ENCODE measurements around the gene MYNN. TPM values are rescaled to one million over a fixed set of nuclear protein-coding genes. Genes with fewer than 3 reads are reported as not detected.

Gene MYNN
- total and polyA plus RNA-seq, 2 of the 13 experiments (the other 11 are each of a cell fraction or from before 2014, with no cell fraction given) = 10.4 to 17.6 TPM

- TF ChIP-seq RBAK (CRISPR knock-in tag; IDR thresholded peaks at IDR 0.05) (no peak), ZNF329 (CRISPR knock-in tag; IDR thresholded peaks at IDR 0.05; ENCODE audit: low read depth) (no peak), PHF5A (CRISPR knock-in tag; IDR thresholded peaks at IDR 0.05; ENCODE audit: low read depth, unreplicated experiment) (peak; percentile 88), FOXK1 (CRISPR knock-in tag; IDR thresholded peaks at IDR 0.05; ENCODE audit: borderline replicate concordance, low read depth) (peak; percentile 55; the same call in 1 of the 2 replicates), MAZ (IDR thresholded peaks at IDR 0.05; ENCODE audit: borderline replicate concordance, low read depth, low read length) (peak; percentile 63; the same call in 1 of the 2 replicates), MAZ (CRISPR knock-in tag; IDR thresholded peaks at IDR 0.05; ENCODE audit: low read depth) (peak; percentile 43; the same call in 1 of the 2 replicates), ZBTB2 (CRISPR knock-in tag; IDR thresholded peaks at IDR 0.05; ENCODE audit: low read depth) (no peak), MAFK (conservative IDR thresholded peaks at IDR 0.05 in 1 of 2, IDR thresholded peaks at IDR 0.05 in 1 of 2; ENCODE audit: low read length in 2 of 2) (no peak), ZFP36 (IDR thresholded peaks at IDR 0.05; ENCODE audit: borderline replicate concordance, low read depth, low read length, partially characterized antibody) (no peak), NFE2L1 (CRISPR knock-in tag; IDR thresholded peaks at IDR 0.05; ENCODE audit: borderline replicate concordance) (no peak), SPEN (CRISPR knock-in tag; IDR thresholded peaks at IDR 0.05; ENCODE audit: low read depth) (peak; percentile 78), FOSL2 (CRISPR knock-in tag; IDR thresholded peaks at IDR 0.05) (peak; percentile 58; the same call in 1 of the 2 replicates), NONO (IDR thresholded peaks at IDR 0.05) (no peak), NONO (CRISPR knock-in tag; conservative IDR thresholded peaks at IDR 0.05) (peak; percentile 82), PRPF4 (IDR thresholded peaks at IDR 0.05; ENCODE audit: low read depth, low read length, poor library complexity, severe bottlenecking) (no peak), ZNF615 (CRISPR knock-in tag; IDR thresholded peaks at IDR 0.05; ENCODE audit: borderline replicate concordance) (no peak), PHF21A (CRISPR knock-in tag; IDR thresholded peaks at IDR 0.05) (no peak), FOXP4 (CRISPR knock-in tag; IDR thresholded peaks at IDR 0.05) (peak; percentile 41), NFIB (CRISPR knock-in tag; IDR thresholded peaks at IDR 0.05; ENCODE audit: borderline replicate concordance) (no peak), HNF1B (CRISPR knock-in tag; IDR thresholded peaks at IDR 0.05) (peak; percentile 20; the same call in 1 of the 2 replicates)
- TF ChIP-seq, protein P1, sequence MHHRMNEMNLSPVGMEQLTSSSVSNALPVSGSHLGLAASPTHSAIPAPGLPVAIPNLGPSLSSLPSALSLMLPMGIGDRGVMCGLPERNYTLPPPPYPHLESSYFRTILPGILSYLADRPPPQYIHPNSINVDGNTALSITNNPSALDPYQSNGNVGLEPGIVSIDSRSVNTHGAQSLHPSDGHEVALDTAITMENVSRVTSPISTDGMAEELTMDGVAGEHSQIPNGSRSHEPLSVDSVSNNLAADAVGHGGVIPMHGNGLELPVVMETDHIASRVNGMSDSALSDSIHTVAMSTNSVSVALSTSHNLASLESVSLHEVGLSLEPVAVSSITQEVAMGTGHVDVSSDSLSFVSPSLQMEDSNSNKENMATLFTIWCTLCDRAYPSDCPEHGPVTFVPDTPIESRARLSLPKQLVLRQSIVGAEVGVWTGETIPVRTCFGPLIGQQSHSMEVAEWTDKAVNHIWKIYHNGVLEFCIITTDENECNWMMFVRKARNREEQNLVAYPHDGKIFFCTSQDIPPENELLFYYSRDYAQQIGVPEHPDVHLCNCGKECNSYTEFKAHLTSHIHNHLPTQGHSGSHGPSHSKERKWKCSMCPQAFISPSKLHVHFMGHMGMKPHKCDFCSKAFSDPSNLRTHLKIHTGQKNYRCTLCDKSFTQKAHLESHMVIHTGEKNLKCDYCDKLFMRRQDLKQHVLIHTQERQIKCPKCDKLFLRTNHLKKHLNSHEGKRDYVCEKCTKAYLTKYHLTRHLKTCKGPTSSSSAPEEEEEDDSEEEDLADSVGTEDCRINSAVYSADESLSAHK (CRISPR knock-in tag; IDR thresholded peaks at IDR 0.05; ENCODE audit: borderline replicate concordance) = no peak
These were observed at the start of gene MYNN (continued) for GRCh38 chr3:169772897-169773816.
